GM23338 (cell line): ENCODE results near the gene TUFT1. TPM values are rescaled to one million over a fixed set of nuclear protein-coding genes. Genes with fewer than 3 reads are reported as not detected.

Experiments used
- ATAC-seq: fragments of 200-7000 bp; cut with Tn5 transposase; 3 replicates; pipeline ENCODE4 v1.9.1; 2020
- DNase-seq: peaks from one replicate; pipeline ENCODE4 v3.0.0-alpha.2; 2015; ENCODE audit warnings: low spot score
- H2AFZ ChIP-seq: fragments of 200-600 bp; sonication (generic); 2 replicates; pipeline ENCODE4 v1.8.0; 2016; ENCODE audit warnings: antibody characterized with exemption, mild to moderate bottlenecking, moderate library complexity
- H3F3A ChIP-seq: fragments of 200-600 bp; sonication (generic); replicated peaks from 2 replicates; pipeline ENCODE4 v1.8.0; 2017; ENCODE audit warnings: antibody characterized with exemption, mixed run types, low read depth
- H3K27ac ChIP-seq: fragments of 200-600 bp; sonication (generic); 2 replicates; pipeline ENCODE4 v1.6.1; 2016; ENCODE audit warnings: low read depth
- H3K27me3 ChIP-seq: fragments of 200-600 bp; sonication (generic); 2 replicates; pipeline ENCODE4 v1.8.0; 2016; ENCODE audit warnings: mild to moderate bottlenecking, mixed run types, moderate library complexity; ENCODE audit not compliant: insufficient read depth
- H3K36me3 ChIP-seq: fragments of 200-600 bp; sonication (generic); 2 replicates; pipeline ENCODE4 v1.8.0; 2016; ENCODE audit warnings: mild to moderate bottlenecking; ENCODE audit not compliant: insufficient read depth
- H3K4me1 ChIP-seq: fragments of 200-600 bp; sonication (generic); 2 replicates; pipeline ENCODE4 v1.8.0; 2016; ENCODE audit warnings: mild to moderate bottlenecking, moderate library complexity; ENCODE audit not compliant: insufficient read depth
- H3K4me2 ChIP-seq: fragments of 200-600 bp; sonication (generic); 2 replicates; pipeline ENCODE4 v1.7.1; 2017; ENCODE audit warnings: mixed run types
- H3K4me3 ChIP-seq: fragments of 200-600 bp; sonication (generic); 2 replicates; pipeline ENCODE4 v1.6.1; 2016; ENCODE audit warnings: mixed run types
- H3K79me2 ChIP-seq: fragments of 200-600 bp; sonication (generic); replicated peaks from 2 replicates; pipeline ENCODE4 v1.8.0; 2017; ENCODE audit warnings: mild to moderate bottlenecking; ENCODE audit not compliant: insufficient read depth
- H3K9me2 ChIP-seq: fragments of 200-600 bp; sonication (generic); 2 replicates; pipeline ENCODE4 v1.8.0; 2017; ENCODE audit not compliant: insufficient read depth
- H4K20me1 ChIP-seq: fragments of 200-600 bp; sonication (generic); replicated peaks from 2 replicates; pipeline ENCODE4 v1.8.0; 2017; ENCODE audit warnings: mild to moderate bottlenecking; ENCODE audit not compliant: insufficient read depth
- H3K27ac Mint-ChIP-seq: 2 replicates; pipeline ENCODE4 v1.8.0; 2020; ENCODE audit warnings: inconsistent platforms, mild to moderate bottlenecking, moderate library complexity, mixed read lengths
- H3K27me3 Mint-ChIP-seq: 3 replicates; pipeline ENCODE4 v1.8.0; 2022; ENCODE audit warnings: low read depth, mild to moderate bottlenecking, moderate library complexity, mixed read lengths, inconsistent platforms; ENCODE audit not compliant: insufficient read depth, poor library complexity
- H3K36me3 Mint-ChIP-seq: 3 replicates; pipeline ENCODE4 v1.8.0; 2021; ENCODE audit warnings: low read depth, mild to moderate bottlenecking, inconsistent platforms, moderate library complexity, mixed read lengths
- H3K4me1 Mint-ChIP-seq: 3 replicates; pipeline ENCODE4 v1.8.0; 2020; ENCODE audit warnings: mild to moderate bottlenecking, inconsistent platforms, mixed read lengths
- H3K4me3 Mint-ChIP-seq: 3 replicates; pipeline ENCODE4 v1.8.0; 2021; ENCODE audit warnings: moderate library complexity, mild to moderate bottlenecking, inconsistent platforms, mixed read lengths
- H3K9me3 Mint-ChIP-seq: 3 replicates; pipeline ENCODE4 v1.8.0; 2020; ENCODE audit warnings: moderate library complexity, mild to moderate bottlenecking, inconsistent platforms, mixed read lengths
- CREB1 ChIP-seq: fragments of 250-450 bp; sonication (Bioruptor Pico); IDR thresholded peaks from 2 replicates; pipeline ENCODE4 v1.5.0; 2020; ENCODE audit warnings: low read depth, mild to moderate bottlenecking, moderate library complexity
- EZH2 ChIP-seq: fragments of 200-600 bp; sonication (generic); IDR thresholded peaks from one replicate; pipeline ENCODE4 v1.8.0; 2017; ENCODE audit warnings: antibody characterized with exemption, mild to moderate bottlenecking, low read depth; ENCODE audit not compliant: unreplicated experiment
- EZH2phosphoT487 ChIP-seq: fragments of 200-600 bp; sonication (generic); IDR thresholded peaks from one replicate; pipeline ENCODE4 v1.8.1; 2018; ENCODE audit warnings: antibody characterized with exemption; ENCODE audit not compliant: unreplicated experiment
- POLR2AphosphoS5 ChIP-seq: IDR thresholded peaks from 2 replicates; pipeline ENCODE4 v1.6.1; 2016; ENCODE audit warnings: antibody characterized with exemption, low read depth
- STAT1 ChIP-seq: IDR thresholded peaks from one replicate; pipeline ENCODE4 v1.6.1; 2016; ENCODE audit warnings: antibody characterized with exemption; ENCODE audit not compliant: unreplicated experiment
- ZNF114 ChIP-seq: fragments of 250-450 bp; sonication (Bioruptor Pico); IDR thresholded peaks from 2 replicates; pipeline ENCODE4 v1.5.0; 2020; ENCODE audit warnings: mild to moderate bottlenecking, moderate library complexity
- ZNF331 ChIP-seq: fragments of 250-450 bp; sonication (Bioruptor Pico); IDR thresholded peaks from 2 replicates; pipeline ENCODE4 v1.5.0; 2020; ENCODE audit warnings: low read depth, mild to moderate bottlenecking, moderate library complexity
- polyA plus RNA-seq: library from polyadenylated mRNA; unstranded; fragments of >200 nt; fragmentation: Nextera tagmentation; extraction: Ambion mirVana; gene quantifications from 2 replicates; pipeline ENCODE4 v1.2.1, GENCODE V29; 2016
- total RNA-seq: library from RNA; depleted of rRNA; stranded (reverse); fragments of >200 nt; shearing (Covaris generic); gene quantifications from 2 replicates; pipeline ENCODE4 v1.2.3, GENCODE V29; 2014
- TF ChIP-seq, protein P1 (sequence below): fragments of 250-450 bp; sonication (Bioruptor Pico); IDR thresholded peaks from 2 replicates; pipeline ENCODE4 v1.5.0; 2020; ENCODE audit warnings: mild to moderate bottlenecking, moderate library complexity
- TF ChIP-seq, protein P2 (sequence below), 2 experiments: fragments of 200-600 bp in 1 of 2; sonication (generic) in 1 of 2; conservative IDR thresholded peaks; 2 replicates each; pipeline versions ENCODE4 v1.5.1 to v1.6.1; 2016 to 2017; ENCODE audit warnings: antibody characterized with exemption in 2 of 2, low read depth in 2 of 2, mild to moderate bottlenecking in 2 of 2, moderate library complexity in 1 of 2

The TUFT1 gene
- total and polyA plus RNA-seq, 2 experiments from 2014 or later: 6.0 to 11.9 TPM

DNA sequence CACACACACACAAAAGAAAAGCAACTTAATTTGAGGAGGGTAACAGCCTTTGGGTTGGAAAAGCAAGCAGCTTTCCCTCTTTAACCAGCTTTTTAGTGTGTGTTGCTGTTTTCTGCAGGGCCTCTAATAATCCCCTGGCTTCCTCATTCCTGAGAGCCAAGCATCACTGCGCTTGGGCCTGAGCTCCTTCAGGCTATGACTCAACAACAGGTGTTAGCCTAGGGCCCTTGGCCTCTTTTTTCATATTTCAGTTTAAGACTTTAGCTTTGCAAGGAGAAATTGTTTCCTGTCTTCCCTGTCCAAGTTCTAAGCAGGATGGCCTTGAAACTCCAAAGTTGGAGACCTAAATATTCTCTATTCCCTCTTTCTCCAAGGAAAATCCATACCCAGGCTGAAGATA lies 45.5 kb downstream of the TUFT1 start (continued):
- TF ChIP-seq, protein P1, sequence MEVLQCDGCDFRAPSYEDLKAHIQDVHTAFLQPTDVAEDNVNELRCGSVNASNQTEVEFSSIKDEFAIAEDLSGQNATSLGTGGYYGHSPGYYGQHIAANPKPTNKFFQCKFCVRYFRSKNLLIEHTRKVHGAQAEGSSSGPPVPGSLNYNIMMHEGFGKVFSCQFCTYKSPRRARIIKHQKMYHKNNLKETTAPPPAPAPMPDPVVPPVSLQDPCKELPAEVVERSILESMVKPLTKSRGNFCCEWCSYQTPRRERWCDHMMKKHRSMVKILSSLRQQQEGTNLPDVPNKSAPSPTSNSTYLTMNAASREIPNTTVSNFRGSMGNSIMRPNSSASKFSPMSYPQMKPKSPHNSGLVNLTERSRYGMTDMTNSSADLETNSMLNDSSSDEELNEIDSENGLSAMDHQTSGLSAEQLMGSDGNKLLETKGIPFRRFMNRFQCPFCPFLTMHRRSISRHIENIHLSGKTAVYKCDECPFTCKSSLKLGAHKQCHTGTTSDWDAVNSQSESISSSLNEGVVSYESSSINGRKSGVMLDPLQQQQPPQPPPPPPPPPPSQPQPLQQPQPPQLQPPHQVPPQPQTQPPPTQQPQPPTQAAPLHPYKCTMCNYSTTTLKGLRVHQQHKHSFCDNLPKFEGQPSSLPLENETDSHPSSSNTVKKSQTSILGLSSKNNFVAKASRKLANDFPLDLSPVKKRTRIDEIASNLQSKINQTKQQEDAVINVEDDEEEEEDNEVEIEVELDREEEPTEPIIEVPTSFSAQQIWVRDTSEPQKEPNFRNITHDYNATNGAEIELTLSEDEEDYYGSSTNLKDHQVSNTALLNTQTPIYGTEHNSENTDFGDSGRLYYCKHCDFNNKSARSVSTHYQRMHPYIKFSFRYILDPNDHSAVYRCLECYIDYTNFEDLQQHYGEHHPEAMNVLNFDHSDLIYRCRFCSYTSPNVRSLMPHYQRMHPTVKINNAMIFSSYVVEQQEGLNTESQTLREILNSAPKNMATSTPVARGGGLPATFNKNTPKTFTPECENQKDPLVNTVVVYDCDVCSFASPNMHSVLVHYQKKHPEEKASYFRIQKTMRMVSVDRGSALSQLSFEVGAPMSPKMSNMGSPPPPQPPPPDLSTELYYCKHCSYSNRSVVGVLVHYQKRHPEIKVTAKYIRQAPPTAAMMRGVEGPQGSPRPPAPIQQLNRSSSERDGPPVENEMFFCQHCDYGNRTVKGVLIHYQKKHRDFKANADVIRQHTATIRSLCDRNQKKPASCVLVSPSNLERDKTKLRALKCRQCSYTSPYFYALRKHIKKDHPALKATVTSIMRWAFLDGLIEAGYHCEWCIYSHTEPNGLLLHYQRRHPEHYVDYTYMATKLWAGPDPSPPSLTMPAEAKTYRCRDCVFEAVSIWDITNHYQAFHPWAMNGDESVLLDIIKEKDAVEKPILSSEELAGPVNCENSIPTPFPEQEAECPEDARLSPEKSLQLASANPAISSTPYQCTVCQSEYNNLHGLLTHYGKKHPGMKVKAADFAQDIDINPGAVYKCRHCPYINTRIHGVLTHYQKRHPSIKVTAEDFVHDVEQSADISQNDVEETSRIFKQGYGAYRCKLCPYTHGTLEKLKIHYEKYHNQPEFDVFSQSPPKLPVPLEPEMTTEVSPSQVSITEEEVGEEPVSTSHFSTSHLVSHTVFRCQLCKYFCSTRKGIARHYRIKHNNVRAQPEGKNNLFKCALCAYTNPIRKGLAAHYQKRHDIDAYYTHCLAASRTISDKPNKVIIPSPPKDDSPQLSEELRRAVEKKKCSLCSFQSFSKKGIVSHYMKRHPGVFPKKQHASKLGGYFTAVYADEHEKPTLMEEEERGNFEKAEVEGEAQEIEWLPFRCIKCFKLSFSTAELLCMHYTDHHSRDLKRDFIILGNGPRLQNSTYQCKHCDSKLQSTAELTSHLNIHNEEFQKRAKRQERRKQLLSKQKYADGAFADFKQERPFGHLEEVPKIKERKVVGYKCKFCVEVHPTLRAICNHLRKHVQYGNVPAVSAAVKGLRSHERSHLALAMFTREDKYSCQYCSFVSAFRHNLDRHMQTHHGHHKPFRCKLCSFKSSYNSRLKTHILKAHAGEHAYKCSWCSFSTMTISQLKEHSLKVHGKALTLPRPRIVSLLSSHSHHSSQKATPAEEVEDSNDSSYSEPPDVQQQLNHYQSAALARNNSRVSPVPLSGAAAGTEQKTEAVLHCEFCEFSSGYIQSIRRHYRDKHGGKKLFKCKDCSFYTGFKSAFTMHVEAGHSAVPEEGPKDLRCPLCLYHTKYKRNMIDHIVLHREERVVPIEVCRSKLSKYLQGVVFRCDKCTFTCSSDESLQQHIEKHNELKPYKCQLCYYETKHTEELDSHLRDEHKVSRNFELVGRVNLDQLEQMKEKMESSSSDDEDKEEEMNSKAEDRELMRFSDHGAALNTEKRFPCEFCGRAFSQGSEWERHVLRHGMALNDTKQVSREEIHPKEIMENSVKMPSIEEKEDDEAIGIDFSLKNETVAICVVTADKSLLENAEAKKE (CRISPR knock-in tag): no peak
- no peak for TF ChIP-seq CREB1 (CRISPR knock-in tag)
- TF ChIP-seq EZH2: no peak

DNA sequence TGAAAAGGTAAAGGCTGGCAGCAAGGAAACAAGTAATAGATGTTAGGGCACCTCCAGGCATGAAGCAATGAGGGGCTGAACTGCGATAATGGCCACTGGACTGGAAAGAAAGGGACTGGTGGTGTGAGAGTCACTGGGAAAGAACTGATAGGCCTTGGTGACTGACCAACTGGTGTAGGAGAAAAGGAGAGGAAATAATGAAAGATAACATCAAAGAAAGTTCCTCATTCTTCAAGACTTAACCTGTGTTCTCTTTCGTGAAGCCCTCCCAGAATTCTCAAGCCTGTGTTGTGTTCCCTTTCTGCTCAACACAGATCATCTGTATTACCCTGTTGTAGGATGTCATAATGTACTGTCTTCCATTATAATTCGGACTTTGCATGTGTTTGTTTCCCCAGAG lies 50.9 kb downstream of the TUFT1 start:
- DNase-seq (no peak), ATAC-seq (no peak)
- no peaks in the 10 kb centered on the region for H4K20me1 ChIP-seq
- no peak overlapping the region for H3K4me3 ChIP-seq
- Mint-ChIP-seq H3K36me3 (no peaks in the 10 kb centered on the region), H3K9me3 (peaks cover 7% of the 10 kb centered on the region; the same call in 2 of the 3 replicates), H3K27me3 (peaks cover 2% of the 10 kb centered on the region), H3K4me1 (peaks cover 10% of the 10 kb centered on the region), H3K4me3 (no peak overlapping the region), H3K27ac (no peak overlapping the region)
- no peaks in the 10 kb centered on the region for H3K36me3 ChIP-seq
- 0 out of 2 replicates have a peak, but pooled peaks cover 5% of the 10 kb centered on the region for H3K4me1 ChIP-seq
- no peak overlapping the region for H2AFZ ChIP-seq
- H3K4me2 ChIP-seq: no peak overlapping the region
- H3K9me2 ChIP-seq: no peaks in the 10 kb centered on the region
- H3K27me3 ChIP-seq: 0 out of 2 replicates have a peak, but pooled peaks cover 5% of the 10 kb centered on the region
- no peaks in the 10 kb centered on the region for H3K79me2 ChIP-seq
- no peaks in the 10 kb centered on the region for H3F3A ChIP-seq
- no peak overlapping the region for H3K27ac ChIP-seq
- TF ChIP-seq POLR2AphosphoS5 (no peak), STAT1 (no peak), ZNF331 (CRISPR knock-in tag) (no peak), EZH2phosphoT487 (no peak), ZNF114 (CRISPR knock-in tag) (no peak)
- TF ChIP-seq, protein P2, sequence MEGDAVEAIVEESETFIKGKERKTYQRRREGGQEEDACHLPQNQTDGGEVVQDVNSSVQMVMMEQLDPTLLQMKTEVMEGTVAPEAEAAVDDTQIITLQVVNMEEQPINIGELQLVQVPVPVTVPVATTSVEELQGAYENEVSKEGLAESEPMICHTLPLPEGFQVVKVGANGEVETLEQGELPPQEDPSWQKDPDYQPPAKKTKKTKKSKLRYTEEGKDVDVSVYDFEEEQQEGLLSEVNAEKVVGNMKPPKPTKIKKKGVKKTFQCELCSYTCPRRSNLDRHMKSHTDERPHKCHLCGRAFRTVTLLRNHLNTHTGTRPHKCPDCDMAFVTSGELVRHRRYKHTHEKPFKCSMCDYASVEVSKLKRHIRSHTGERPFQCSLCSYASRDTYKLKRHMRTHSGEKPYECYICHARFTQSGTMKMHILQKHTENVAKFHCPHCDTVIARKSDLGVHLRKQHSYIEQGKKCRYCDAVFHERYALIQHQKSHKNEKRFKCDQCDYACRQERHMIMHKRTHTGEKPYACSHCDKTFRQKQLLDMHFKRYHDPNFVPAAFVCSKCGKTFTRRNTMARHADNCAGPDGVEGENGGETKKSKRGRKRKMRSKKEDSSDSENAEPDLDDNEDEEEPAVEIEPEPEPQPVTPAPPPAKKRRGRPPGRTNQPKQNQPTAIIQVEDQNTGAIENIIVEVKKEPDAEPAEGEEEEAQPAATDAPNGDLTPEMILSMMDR (conservative IDR thresholded peaks at IDR 0.05; ENCODE audit: low read depth in 2 of 2): no peak
- TF ChIP-seq, protein P1 (CRISPR knock-in tag): no peak
